OCI-LY3 (cell line): Measurements from ENCODE around the gene QSOX2.

Source experiments
- EZH2phosphoT487 ChIP-seq: fragments of 200-600 bp; shearing (Covaris generic); IDR thresholded peaks from 2 replicates; pipeline ENCODE4 v1.6.1; 2018; ENCODE audit warnings: antibody characterized with exemption, mixed run types, low read depth
- TF ChIP-seq, protein P1 (sequence below): fragments of 200-600, 300-600 bp; sonication (generic); IDR thresholded peaks from 2 replicates; pipeline ENCODE4 v1.5.1; 2014; ENCODE audit warnings: antibody characterized with exemption, low read length, low read depth

DNA sequence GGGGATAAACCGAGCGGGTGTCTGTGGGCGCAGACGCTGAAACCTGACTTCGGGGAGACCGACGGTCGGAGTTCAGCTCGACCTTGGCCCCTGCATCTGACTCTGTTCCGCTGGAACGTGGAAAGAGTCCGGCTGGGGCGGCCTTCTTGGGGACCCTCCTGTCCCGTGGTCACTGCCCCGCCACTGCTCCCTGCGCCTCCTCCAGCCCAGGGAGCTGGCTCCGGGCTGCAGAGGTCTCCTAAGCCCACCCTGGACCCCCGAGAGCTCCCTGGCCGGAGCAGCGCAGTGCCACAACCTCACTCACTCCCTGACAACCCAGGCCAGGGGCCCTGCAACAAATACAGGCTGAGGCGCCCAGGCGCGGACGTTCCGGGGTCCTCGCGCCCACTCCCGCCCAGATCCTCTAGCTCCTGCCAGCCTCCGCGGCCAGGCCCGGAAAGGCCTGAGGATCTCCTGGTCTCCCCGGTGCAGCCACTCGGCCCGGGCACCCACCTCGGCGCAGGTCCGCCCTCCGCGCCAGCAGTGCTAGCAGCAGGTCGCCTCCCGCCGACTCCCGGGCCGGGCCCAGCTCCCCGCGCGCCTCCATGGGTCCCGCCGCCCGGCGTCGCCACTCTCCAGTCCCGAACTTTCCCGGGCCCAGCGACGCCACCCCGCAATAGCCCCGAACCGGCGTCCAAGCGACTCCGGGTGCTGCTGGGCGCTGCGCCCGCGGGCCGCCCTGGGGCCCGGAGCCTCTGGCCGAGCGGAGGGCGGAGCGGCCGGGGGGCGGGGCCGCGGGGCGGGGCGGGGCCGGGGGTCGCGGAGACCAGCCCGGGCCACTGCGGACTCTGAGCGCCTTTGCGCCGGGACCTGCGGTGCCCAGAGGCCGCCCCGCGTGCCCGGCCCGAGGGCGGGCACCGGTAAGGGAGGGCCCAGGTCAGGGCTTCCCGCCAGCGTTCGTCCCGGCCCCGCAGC, 42.9 kb downstream of the QSOX2 start:
- TF ChIP-seq, protein P1, sequence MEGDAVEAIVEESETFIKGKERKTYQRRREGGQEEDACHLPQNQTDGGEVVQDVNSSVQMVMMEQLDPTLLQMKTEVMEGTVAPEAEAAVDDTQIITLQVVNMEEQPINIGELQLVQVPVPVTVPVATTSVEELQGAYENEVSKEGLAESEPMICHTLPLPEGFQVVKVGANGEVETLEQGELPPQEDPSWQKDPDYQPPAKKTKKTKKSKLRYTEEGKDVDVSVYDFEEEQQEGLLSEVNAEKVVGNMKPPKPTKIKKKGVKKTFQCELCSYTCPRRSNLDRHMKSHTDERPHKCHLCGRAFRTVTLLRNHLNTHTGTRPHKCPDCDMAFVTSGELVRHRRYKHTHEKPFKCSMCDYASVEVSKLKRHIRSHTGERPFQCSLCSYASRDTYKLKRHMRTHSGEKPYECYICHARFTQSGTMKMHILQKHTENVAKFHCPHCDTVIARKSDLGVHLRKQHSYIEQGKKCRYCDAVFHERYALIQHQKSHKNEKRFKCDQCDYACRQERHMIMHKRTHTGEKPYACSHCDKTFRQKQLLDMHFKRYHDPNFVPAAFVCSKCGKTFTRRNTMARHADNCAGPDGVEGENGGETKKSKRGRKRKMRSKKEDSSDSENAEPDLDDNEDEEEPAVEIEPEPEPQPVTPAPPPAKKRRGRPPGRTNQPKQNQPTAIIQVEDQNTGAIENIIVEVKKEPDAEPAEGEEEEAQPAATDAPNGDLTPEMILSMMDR: no peak
- no peak for TF ChIP-seq EZH2phosphoT487
